ENCODE results near the gene PI4K2A.

The PI4K2A gene

GRCh38 chr10:97723001-97723400, 82.5 kb downstream of the PI4K2A start:
- no peak overlapping the region for H3K27ac ChIP-seq (ENCODE audit: low read depth, low read length)

GRCh38 chr10:97724341-97724941, 84.0 kb downstream of the PI4K2A start:
- Histone ChIP-seq H3K4me3 (ENCODE audit: low read depth in 1 of 2, low read length in 2 of 2) (no peak overlapping the region), H3K9me3 (ENCODE audit: control insufficient read depth in 1 of 2, low read length in 2 of 2) (no peaks in the 10 kb centered on the region), H3K4me1 (ENCODE audit: control insufficient read depth in 1 of 2, insufficient read depth in 2 of 2, low read length in 2 of 2) (peaks cover 2 to 4% of the 10 kb centered on the region in 2 donors), H3K27ac (ENCODE audit: low read depth, low read length) (no peak overlapping the region), H3K36me3 (ENCODE audit: control insufficient read depth in 1 of 2, insufficient read depth in 2 of 2, low read length in 2 of 2) (no peaks in the 10 kb centered on the region), H3K27me3 (ENCODE audit: control insufficient read depth in 1 of 2, insufficient read depth in 2 of 2, low read length in 2 of 2) (no peaks in the 10 kb centered on the region), H3K9ac (ENCODE audit: low read depth in 1 of 2, low read length in 2 of 2) (no peak overlapping the region)

More at GRCh38 chr10:97723001-97723400, 82.5 kb downstream of the PI4K2A start:
- Histone ChIP-seq H3K27me3 (ENCODE audit: control insufficient read depth in 1 of 2, insufficient read depth in 2 of 2, low read length in 2 of 2) (no peaks in the 10 kb centered on the region), H3K36me3 (ENCODE audit: control insufficient read depth in 1 of 2, insufficient read depth in 2 of 2, low read length in 2 of 2) (no peaks in the 10 kb centered on the region), H3K4me3 (ENCODE audit: low read depth in 1 of 2, low read length in 2 of 2) (no peak overlapping the region), H3K9ac (ENCODE audit: low read depth in 1 of 2, low read length in 2 of 2) (no peak overlapping the region), H3K9me3 (ENCODE audit: control insufficient read depth in 1 of 2, low read length in 2 of 2) (no peaks in the 10 kb centered on the region), H3K4me1 (ENCODE audit: control insufficient read depth in 1 of 2, insufficient read depth in 2 of 2, low read length in 2 of 2) (peaks cover 16 to 19% of the 10 kb centered on the region in 2 donors)
